Renal cortical epithelial cell (primary cell): Measurements from ENCODE around the gene SMIM12. TPM values are rescaled to one million over a fixed set of nuclear protein-coding genes. Genes with fewer than 3 reads are reported as not detected.

ENCODE experiments used
- DNase-seq: peaks from one replicate; pipeline ENCODE4 v3.0.0-alpha.2; 2011; ENCODE audit warnings: low read depth
- total RNA-seq: library from RNA; depleted of rRNA; stranded (reverse); fragments of >200 nt; gene quantifications from 2 replicates; pipeline ENCODE4 v1.2.3, GENCODE V29; 2014

Gene SMIM12
- total RNA-seq, 1 donor from 2014 or later = 40.1 TPM

DNA sequence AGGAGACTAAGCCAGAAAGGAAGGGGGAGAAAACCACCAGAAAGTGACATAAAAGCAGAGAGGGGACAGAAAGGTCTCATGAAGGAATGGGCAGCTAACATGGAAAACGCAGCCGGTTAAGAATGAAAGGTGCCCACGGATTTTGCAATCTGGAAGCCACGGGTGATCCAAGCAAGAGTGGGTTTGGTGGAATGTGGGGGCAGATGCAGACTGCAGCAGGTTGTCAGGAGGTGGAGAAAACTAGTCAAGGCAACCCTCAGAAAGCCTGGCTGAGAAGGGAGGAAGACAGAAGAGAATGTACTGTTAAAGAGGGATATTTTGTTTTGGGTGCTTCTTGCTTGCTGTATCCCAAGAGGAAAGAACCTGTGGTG, 12.6 kb upstream of the SMIM12 start:
- no peak for DNase-seq

- DNase-seq = no peak
Observed at GRCh38 chr1:34871443-34872132, 12.0 kb upstream of the SMIM12 start.

DNA sequence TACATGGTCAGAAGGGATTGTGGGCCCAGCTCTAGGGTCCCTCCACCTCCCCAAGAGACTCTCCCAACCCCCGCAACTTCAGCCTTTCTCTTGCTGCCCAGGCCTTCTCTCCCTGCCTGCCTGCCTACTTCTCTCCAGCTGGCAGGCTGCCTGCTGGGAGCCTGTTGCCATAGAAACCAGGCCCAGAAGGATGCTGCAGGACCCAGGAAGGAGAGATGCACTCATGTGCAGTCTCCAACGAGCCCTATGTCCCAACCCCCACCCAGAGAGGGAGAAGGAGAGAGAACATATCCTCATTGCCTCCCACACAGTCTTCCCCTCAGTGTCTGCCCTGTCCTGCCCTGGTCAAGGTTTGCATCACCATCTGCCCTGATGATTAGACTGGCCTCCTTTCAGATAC, 10.8 kb upstream of the SMIM12 start:
- DNase-seq = no peak

GRCh38 chr1:34869760-34870159, 10.2 kb upstream of the SMIM12 start:
- no peak for DNase-seq

GRCh38 chr1:34868230-34869049, 8.9 kb upstream of the SMIM12 start:
- DNase-seq = no peak

DNA sequence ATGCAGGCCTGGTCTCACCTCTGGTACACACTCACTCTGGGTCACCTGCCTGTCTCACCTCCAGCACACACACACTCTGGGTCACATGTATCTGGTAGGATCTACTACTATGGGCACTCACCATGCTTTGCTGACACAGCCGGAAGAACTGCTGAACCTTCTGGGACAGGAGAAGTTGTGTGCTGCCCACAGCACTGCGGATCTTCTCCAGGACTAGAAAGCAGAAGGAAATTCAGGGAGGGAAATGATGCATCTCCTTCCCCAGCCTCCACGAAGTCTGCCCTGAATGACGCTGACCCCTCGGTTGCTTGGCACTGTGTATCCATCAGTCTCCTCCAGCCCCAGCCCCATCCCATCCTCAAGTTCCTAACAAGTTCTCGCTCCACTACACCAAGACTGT, 7.9 kb upstream of the SMIM12 start:
- no peak for DNase-seq

DNA sequence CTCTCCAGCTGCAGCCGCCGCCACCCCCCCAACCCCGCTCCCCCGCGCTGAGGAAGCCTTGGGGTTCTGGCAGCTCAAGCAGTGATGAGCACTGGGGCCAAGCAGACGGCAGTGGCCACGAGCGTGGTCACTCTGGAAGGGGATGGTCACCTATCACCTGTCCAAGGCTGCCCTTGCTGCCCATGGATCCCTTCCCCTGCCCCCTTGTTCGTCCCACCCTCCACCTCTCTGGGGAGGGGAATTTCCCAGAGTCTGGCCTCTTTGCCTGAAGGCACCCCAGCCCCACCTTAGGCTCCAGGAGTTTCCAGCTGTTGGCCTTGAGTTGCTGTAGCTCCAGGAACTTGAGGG, 7.2 kb upstream of the SMIM12 start:
- DNase-seq = no peak

DNA sequence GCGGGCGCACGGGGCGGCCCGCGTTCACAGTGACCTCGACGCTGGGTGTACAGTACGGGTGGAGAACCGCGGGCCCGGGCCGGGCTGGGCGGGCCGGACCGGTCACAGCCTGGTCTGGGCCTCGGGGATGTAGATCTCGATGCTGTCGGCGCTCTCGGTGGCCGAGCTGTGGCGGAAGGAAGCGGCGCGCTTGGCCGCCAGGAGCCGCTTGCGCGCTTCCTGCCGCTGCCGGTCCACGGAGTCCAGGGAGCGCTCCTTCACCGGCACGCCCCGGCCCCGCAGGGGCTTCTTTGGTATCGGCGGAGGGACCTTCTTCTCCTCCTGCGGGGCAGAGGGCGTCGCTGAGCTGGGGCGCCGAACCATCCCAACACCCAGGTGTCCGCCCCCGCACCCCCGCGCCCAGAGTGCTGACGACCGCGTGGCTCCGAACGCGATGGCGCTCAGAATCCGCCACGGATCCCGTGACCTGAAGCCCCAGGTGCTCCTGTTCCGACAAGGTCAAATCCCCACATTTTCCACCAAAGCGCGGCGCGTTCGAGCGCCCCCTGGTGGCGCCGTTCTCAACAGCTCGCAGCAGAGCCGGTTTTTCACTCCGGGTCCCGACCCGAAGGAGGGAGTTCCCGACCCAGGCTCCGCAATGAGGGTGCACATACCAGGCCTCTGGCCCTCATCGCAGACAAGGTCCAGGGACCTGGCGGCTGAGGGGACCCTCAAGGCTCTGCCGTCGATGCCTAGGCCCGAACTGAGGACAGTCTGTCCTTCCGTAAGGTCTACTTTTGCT, 6.6 kb upstream of the SMIM12 start:
- peak; percentile 44 for DNase-seq

DNA sequence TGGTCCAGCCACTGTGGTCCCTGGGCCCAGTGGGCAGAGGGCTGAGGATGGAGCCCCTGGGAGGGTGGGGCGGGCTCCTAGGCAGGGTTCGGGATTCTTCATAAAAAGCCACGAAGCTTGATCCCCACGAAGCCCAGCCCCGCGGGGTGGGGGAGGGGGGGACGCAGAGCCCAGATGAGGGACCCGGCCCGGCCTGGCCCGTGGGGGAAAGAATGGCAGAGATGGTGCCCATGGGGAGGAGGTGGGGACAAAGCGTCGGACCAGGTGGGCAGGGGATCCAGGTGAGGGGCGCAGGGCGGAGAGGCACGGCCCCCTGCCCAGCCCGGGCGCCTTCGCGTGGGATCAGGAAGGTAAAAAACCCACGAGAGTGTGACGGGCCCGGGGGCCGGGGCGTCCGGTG, 6.0 kb upstream of the SMIM12 start:
- no peak for DNase-seq

- DNase-seq = no peak
Observed at GRCh38 chr1:34864759-34865158, 5.2 kb upstream of the SMIM12 start.

DNA sequence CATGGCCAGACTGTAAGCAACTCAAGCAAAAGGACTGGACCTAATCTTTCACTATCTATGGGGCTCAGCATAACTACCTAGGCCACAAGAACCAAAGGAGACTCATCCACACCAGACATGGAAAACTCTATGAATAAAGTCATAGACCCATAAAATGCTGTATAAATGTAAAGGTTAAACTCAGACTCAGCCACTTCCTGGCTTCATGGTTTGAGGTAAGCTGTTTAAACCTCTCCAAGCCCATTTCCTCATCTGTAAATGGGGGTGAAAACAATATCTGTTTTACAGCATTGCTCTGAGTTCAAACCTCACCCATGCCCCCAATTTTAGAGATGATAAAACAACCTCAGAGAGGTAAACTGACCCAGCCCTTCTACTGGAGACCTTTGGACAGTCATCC, 4.0 kb upstream of the SMIM12 start:
- DNase-seq = no peak

GRCh38 chr1:34858901-34859445, 576 bp downstream of the SMIM12 start:
- no peak for DNase-seq

- no peak for DNase-seq
Observed at GRCh38 chr1:34856697-34857096, 2.9 kb downstream of the SMIM12 start.

GRCh38 chr1:34852677-34853217, 6.8 kb downstream of the SMIM12 start:
- peak; percentile 94 for DNase-seq

GRCh38 chr1:34851431-34852105, 8.0 kb downstream of the SMIM12 start:
- DNase-seq = peak; percentile 54

DNA sequence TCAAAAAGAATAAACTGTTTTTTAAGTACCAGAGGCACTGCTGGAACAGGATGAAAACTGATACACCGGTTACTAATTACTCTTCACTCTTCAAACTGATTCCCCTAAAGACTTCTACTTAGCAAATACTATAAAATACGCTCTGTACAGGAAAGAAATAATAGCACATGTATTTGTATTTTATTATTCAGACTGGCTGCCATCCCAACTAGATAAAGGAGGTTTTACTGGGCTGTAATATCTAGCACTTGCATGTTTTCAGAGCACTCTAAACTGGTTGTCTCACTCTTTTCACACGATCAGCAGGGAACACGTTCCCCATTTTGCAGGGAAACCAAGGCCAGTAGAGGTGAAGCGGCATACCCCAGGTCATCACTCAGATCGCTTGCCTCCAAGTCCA, 9.2 kb downstream of the SMIM12 start:
- DNase-seq = no peak

DNA sequence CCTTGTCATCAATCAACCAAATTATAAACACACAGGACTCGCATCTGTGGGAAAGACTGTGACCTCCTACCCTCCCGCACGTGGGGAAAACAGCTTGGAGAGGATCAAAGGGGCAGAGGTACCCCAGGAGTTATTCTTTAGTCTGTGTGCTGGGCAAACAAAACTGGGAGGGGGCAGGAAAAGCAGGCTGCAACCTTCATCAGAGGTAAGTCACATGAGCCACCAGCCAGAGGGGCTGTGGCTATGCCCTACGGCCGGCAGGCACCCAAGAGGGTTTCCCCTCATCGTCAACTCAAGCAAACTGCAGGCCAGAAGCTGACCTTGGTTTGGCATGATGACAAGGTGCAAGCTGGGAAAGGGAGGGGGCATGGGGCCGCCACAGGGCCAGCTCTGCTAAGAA, 12.5 kb downstream of the SMIM12 start:
- DNase-seq = no peak

DNA sequence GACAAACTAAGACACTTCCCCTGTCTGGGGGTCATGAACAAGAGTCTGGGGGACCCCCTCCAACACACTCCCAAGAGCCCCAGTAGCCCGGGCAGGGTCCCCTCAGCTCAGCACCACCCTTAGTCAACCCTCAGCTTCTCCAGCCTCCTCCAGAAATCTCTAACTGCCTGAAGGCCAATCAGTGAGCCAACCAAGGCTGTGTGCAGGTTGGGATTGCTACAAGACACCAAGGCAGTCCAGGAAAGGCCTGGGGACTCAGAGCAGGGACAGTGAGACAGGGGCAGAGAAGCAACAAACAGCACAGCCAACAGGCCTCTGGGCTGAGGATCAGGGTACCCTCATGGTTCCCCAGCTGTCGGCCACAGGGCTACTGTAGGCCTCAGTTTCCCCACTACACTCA, 13.3 kb downstream of the SMIM12 start:
- no peak for DNase-seq

DNA sequence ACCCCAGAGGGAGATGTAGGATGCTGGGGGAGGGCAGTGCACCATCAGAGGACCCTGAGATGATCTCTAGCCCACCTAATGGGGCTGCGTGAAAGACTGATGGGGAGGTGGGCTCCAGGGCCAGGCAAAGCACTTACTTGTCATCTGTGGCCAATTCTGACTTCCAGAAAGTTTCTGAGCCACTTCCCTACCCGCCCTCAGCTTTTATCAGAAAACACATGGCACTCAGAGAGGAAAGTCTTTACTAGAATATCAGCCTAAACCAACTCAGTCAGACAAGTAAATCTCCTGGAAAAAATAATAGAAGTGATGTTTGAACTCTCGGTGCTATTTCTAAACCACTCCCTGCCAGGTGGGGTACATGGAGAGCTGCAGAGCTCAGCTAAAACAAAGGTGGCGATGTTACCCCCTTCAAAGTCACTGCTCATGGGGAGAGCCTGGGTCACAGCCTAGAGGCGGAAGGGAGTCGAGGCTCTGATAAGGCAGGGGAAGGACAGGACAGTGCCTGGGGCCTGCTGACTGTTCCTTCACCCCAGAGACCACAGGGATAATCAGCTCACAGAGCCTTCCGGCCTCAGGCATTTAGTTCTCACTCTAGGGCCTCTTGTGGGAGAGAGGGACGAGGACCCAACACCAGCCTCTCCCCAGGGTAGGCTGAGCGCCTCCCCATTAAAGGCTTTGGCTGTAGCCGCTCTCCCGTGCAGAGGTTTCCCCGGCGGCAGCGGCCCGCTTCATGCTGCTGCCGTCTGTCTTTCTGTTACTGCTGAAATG, 14.2 kb downstream of the SMIM12 start:
- no peak for DNase-seq

DNA sequence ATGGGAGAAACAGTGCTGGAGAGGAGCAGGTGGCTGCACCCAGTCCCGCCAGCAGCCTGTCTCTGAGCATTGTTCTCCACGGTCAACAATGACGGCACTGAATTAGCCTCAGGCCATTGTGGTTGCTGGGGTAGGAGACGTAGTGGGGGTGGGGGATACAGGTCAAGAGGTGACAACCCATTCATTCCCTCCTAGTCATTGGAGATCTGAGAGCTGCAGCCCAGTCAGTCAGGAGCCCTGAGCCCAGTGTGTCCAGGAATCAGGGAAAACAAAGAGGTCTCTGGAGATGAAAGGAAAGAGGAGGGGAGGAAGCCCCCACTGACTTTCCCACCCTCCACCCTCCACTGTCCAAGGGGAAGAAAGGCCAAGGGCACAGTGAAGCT, 15.3 kb downstream of the SMIM12 start:
- DNase-seq = peak; percentile 45
